WERI-Rb-1 (cell line): Measurements from ENCODE around the gene CERCAM.
A peak's percentile ranks its signal among the peaks of the same experiment; 100 is the strongest.
"Not testable (repeated sequence)": the region's sequence is repeated elsewhere in the genome, so short reads cannot be mapped to it uniquely, and the experiment has no call there.

Experiments
- DNase-seq: peaks from one replicate; pipeline ENCODE4 v3.0.0-alpha.2; 2020
- H3K27ac ChIP-seq: fragments of 250-450 bp; sonication (Bioruptor Pico); 2 replicates; pipeline ENCODE4 v1.5.1; 2020; ENCODE audit warnings: mild to moderate bottlenecking, moderate library complexity
- H3K27me3 ChIP-seq: fragments of 250-450 bp; sonication (Bioruptor Pico); 2 replicates; pipeline ENCODE4 v1.5.1; 2021; ENCODE audit warnings: mild to moderate bottlenecking, low read depth, moderate library complexity; ENCODE audit not compliant: insufficient read depth, severe bottlenecking
- H3K36me3 ChIP-seq: fragments of 250-450 bp; sonication (Bioruptor Pico); 2 replicates; pipeline ENCODE4 v1.5.1; 2020; ENCODE audit warnings: mild to moderate bottlenecking, moderate library complexity
- H3K4me3 ChIP-seq: 2 replicates; pipeline ENCODE4 v1.5.1; 2011; ENCODE audit warnings: low read depth, mild to moderate bottlenecking, control low read depth, low read length
- H3K9me3 ChIP-seq: fragments of 250-450 bp; sonication (Bioruptor Pico); 2 replicates; pipeline ENCODE4 v1.5.1; 2021; ENCODE audit warnings: mild to moderate bottlenecking, moderate library complexity; ENCODE audit not compliant: severe bottlenecking
- TF ChIP-seq, protein P1 (sequence below): IDR thresholded peaks from 2 replicates; pipeline ENCODE4 v1.5.1; 2011; ENCODE audit warnings: low read depth, mild to moderate bottlenecking, control low read depth, inconsistent platforms, low read length

The CERCAM gene

DNA sequence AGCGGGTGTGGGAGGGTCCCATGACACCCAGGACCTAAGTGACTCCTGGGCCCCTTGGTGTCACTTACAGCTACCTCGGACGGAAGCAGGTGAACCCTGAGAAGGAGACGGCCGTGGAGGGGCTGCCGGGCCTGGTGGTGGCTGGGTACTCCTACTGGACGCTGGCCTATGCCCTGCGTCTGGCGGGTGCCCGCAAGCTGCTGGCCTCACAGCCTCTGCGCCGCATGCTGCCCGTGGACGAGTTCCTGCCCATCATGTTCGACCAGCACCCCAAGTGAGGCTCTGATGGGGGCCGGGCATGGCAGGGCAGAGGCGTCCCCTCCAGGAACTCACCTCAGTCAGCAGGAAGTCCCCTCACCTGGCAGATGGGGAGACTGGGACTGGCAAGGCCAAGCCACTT, 13.7 kb downstream of the CERCAM start:
- Histone ChIP-seq H3K36me3 (peaks cover 32% of the 10 kb centered on the region), H3K4me3 (no peak overlapping the region), H3K27ac (no peak overlapping the region; the same call in 1 of the 2 replicates), H3K27me3 (no peaks in the 10 kb centered on the region), H3K9me3 (no peaks in the 10 kb centered on the region)
- TF ChIP-seq, protein P1, sequence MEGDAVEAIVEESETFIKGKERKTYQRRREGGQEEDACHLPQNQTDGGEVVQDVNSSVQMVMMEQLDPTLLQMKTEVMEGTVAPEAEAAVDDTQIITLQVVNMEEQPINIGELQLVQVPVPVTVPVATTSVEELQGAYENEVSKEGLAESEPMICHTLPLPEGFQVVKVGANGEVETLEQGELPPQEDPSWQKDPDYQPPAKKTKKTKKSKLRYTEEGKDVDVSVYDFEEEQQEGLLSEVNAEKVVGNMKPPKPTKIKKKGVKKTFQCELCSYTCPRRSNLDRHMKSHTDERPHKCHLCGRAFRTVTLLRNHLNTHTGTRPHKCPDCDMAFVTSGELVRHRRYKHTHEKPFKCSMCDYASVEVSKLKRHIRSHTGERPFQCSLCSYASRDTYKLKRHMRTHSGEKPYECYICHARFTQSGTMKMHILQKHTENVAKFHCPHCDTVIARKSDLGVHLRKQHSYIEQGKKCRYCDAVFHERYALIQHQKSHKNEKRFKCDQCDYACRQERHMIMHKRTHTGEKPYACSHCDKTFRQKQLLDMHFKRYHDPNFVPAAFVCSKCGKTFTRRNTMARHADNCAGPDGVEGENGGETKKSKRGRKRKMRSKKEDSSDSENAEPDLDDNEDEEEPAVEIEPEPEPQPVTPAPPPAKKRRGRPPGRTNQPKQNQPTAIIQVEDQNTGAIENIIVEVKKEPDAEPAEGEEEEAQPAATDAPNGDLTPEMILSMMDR, result no peak
- no peak for DNase-seq

DNA sequence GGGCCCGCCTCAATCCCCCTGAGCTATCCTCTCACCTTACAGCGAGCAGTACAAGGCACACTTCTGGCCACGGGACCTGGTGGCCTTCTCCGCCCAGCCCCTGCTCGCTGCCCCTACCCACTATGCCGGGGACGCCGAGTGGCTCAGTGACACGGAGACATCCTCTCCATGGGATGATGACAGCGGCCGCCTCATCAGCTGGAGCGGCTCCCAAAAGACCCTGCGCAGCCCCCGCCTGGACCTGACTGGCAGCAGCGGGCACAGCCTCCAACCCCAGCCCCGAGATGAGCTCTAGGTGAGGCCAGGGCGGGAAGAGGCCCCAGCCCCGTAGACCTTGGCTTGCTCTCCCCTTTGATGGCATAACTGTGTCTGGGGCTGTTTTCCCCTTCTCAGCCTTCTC, 15.0 kb downstream of the CERCAM start:
- no peak for DNase-seq
- H3K9me3 ChIP-seq, result peaks cover 3% of the 10 kb centered on the region
- H3K27me3 ChIP-seq, result no peaks in the 10 kb centered on the region
- peak overlapping the region; percentile 63 for H3K27ac ChIP-seq
- H3K4me3 ChIP-seq, result no peak overlapping the region
- H3K36me3 ChIP-seq, result peaks cover 27% of the 10 kb centered on the region
- TF ChIP-seq, protein P1, result no peak

- Histone ChIP-seq H3K27ac (peak overlapping the region; percentile 31), H3K4me3 (no peak overlapping the region), H3K9me3 (peaks cover 3% of the 10 kb centered on the region), H3K36me3 (peaks cover 15% of the 10 kb centered on the region), H3K27me3 (no peaks in the 10 kb centered on the region)
- TF ChIP-seq, protein P1, result peak; percentile 99
- peak; percentile 94 for DNase-seq
These were observed 17.9 kb downstream of the CERCAM start for GRCh38 chr9:128438343-128439109.

GRCh38 chr9:128439273-128439672, 18.6 kb downstream of the CERCAM start:
- Histone ChIP-seq H3K36me3 (peaks cover 15% of the 10 kb centered on the region), H3K9me3 (peaks cover 3% of the 10 kb centered on the region), H3K27ac (peak overlapping the region; percentile 31), H3K4me3 (no peak overlapping the region), H3K27me3 (no peaks in the 10 kb centered on the region)
- TF ChIP-seq, protein P1, result no peak
- DNase-seq, result no peak

- TF ChIP-seq, protein P1, result no peak
- no peak for DNase-seq
- H3K27ac ChIP-seq, result no peak overlapping the region
- no peaks in the 10 kb centered on the region for H3K36me3 ChIP-seq
- no peaks in the 10 kb centered on the region for H3K27me3 ChIP-seq
- no peak overlapping the region for H3K4me3 ChIP-seq
- peaks cover 3% of the 10 kb centered on the region for H3K9me3 ChIP-seq
These were observed 21.5 kb downstream of the CERCAM start for GRCh38 chr9:128442150-128442549.

- H3K9me3 ChIP-seq, H3K36me3 ChIP-seq, DNase-seq, H3K4me3 ChIP-seq, H3K27me3 ChIP-seq, H3K27ac ChIP-seq: not testable (repeated sequence)
These were observed 25.8 kb downstream of the CERCAM start for GRCh38 chr9:128446505-128446904.
